Right atrium auricular region (tissue), 2 donors: ENCODE measurements around the gene OLFML2A. TPM values are rescaled to one million over a fixed set of nuclear protein-coding genes. Genes with fewer than 3 reads are reported as not detected.

ENCODE experiments used
- DNase-seq: peaks from one replicate; pipeline ENCODE4 v3.0.0-alpha.2; 2019; ENCODE audit warnings: low spot score
- H3K27ac ChIP-seq, 2 donors: fragments of 200-600 bp; sonication (generic); 1 replicate in 1 of 2; 2 replicates in 1 of 2; pipeline ENCODE4 v1.5.1; 2016 to 2019
- H3K27me3 ChIP-seq, 2 donors: fragments of 200-600 bp; sonication (generic); one replicate each; pipeline versions ENCODE4 v1.5.1 to v1.6.0; 2017 to 2019
- H3K36me3 ChIP-seq: fragments of 200-600 bp; sonication (generic); one replicate; pipeline ENCODE4 v1.5.1; 2016
- H3K4me1 ChIP-seq, 2 donors: fragments of 200-600 bp; sonication (generic); one replicate each; pipeline versions ENCODE4 v1.5.1 to v1.6.0; 2017 to 2019
- H3K4me3 ChIP-seq, 2 donors: fragments of 200-600 bp; sonication (generic); 1 replicate in 1 of 2; 2 replicates in 1 of 2; pipeline ENCODE4 v1.5.1; 2017 to 2019; ENCODE audit warnings: mild to moderate bottlenecking in 1 of 2, moderate library complexity in 1 of 2
- H3K9me3 ChIP-seq, 2 donors: fragments of 200-600 bp; sonication (generic); one replicate each; pipeline ENCODE4 v1.5.1; 2019
- total RNA-seq, 2 donors: library from RNA; depleted of rRNA; stranded (reverse); fragments of >200 nt; gene quantifications; one replicate each; pipeline ENCODE4 v1.1.0, GENCODE V29; 2016
- TF ChIP-seq, protein P1 (sequence below), 2 donors: fragments of 200-600 bp; sonication (generic); IDR thresholded peaks; one replicate each; pipeline ENCODE4 v1.5.1; 2019; ENCODE audit warnings: antibody characterized with exemption in 2 of 2

OLFML2A gene
- total RNA-seq, 2 donors from 2014 or later: 41.2 to 53.2 TPM

GRCh38 chr9:124739360-124739759, 37.6 kb upstream of the OLFML2A start:
- Histone ChIP-seq H3K4me3 (no peak overlapping the region), H3K27me3 (no peaks in the 10 kb centered on the region), H3K4me1 (peaks cover 0 to 10% of the 10 kb centered on the region in 2 donors), H3K27ac (no peak overlapping the region), H3K9me3 (no peaks in the 10 kb centered on the region), H3K36me3 (no peaks in the 10 kb centered on the region)
- TF ChIP-seq, protein P1, sequence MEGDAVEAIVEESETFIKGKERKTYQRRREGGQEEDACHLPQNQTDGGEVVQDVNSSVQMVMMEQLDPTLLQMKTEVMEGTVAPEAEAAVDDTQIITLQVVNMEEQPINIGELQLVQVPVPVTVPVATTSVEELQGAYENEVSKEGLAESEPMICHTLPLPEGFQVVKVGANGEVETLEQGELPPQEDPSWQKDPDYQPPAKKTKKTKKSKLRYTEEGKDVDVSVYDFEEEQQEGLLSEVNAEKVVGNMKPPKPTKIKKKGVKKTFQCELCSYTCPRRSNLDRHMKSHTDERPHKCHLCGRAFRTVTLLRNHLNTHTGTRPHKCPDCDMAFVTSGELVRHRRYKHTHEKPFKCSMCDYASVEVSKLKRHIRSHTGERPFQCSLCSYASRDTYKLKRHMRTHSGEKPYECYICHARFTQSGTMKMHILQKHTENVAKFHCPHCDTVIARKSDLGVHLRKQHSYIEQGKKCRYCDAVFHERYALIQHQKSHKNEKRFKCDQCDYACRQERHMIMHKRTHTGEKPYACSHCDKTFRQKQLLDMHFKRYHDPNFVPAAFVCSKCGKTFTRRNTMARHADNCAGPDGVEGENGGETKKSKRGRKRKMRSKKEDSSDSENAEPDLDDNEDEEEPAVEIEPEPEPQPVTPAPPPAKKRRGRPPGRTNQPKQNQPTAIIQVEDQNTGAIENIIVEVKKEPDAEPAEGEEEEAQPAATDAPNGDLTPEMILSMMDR (IDR thresholded peaks at IDR 0.05): no peak
- DNase-seq: no peak

DNA sequence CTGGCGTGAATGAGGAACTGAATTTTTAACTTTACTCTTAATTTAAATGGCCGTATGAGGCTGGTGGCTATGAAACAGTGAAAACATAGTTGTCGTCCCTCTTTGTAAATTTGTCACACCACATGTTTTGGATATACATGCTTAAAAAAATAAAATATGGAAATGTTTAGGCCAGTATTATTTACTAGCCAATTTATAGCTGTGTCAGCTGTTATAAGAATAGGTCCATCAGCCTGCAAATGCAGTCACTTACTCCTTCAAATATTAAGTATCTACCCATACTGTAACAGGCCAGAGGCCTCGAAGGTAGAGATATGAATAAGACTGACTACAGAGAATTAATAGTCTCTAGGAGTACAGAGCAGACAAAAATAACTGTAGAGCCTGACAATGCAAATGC, 35.8 kb upstream of the OLFML2A start:
- Histone ChIP-seq H3K9me3 (no peaks in the 10 kb centered on the region), H3K4me1 (no peaks in the 10 kb centered on the region), H3K27me3 (no peaks in the 10 kb centered on the region), H3K4me3 (no peak overlapping the region), H3K36me3 (no peaks in the 10 kb centered on the region), H3K27ac (no peak overlapping the region)
- TF ChIP-seq, protein P1 (IDR thresholded peaks at IDR 0.05): no peak
- DNase-seq: no peak

DNA sequence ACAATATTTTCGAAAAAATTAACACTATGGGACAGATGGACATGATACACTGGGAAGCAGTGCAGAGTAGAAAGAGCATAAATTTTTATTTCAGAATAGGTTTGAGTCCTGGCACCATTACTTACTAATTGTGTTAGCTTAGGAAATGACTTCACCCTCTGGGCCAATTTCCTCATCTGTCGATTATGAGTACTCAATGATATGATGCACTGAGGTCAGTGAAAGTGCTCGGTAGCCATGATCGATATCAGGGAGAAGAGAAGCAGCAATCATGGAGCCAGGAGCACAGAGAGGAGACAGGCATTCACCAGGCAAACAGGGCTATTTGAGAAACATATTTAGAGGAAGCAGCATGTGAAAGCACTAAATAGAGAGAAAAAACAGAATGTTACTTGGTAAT, 35.3 kb upstream of the OLFML2A start:
- Histone ChIP-seq H3K27me3 (no peaks in the 10 kb centered on the region), H3K9me3 (no peaks in the 10 kb centered on the region), H3K4me1 (no peaks in the 10 kb centered on the region), H3K4me3 (no peak overlapping the region), H3K27ac (no peak overlapping the region), H3K36me3 (no peaks in the 10 kb centered on the region)
- TF ChIP-seq, protein P1 (IDR thresholded peaks at IDR 0.05): no peak
- no peak for DNase-seq

GRCh38 chr9:124742940-124743339, 34.0 kb upstream of the OLFML2A start:
- TF ChIP-seq, protein P1 (IDR thresholded peaks at IDR 0.05): no peak
- Histone ChIP-seq H3K4me3 (no peak overlapping the region), H3K4me1 (no peaks in the 10 kb centered on the region), H3K27ac (no peak overlapping the region), H3K9me3 (no peaks in the 10 kb centered on the region), H3K27me3 (no peaks in the 10 kb centered on the region), H3K36me3 (no peaks in the 10 kb centered on the region)
- DNase-seq: no peak

- Histone ChIP-seq H3K36me3 (no peaks in the 10 kb centered on the region), H3K4me1 (no peaks in the 10 kb centered on the region), H3K9me3 (no peaks in the 10 kb centered on the region), H3K4me3 (no peak overlapping the region), H3K27ac (no peak overlapping the region), H3K27me3 (no peaks in the 10 kb centered on the region)
- TF ChIP-seq, protein P1 (IDR thresholded peaks at IDR 0.05): no peak
- DNase-seq: no peak
Observed at GRCh38 chr9:124743686-124744348, 33.1 kb upstream of the OLFML2A start.

GRCh38 chr9:124747065-124747464, 29.9 kb upstream of the OLFML2A start:
- no peak overlapping the region for H3K4me3 ChIP-seq
- DNase-seq: no peak
- TF ChIP-seq, protein P1 (IDR thresholded peaks at IDR 0.05): no peak
- H3K27me3 ChIP-seq: no peaks in the 10 kb centered on the region
- no peaks in the 10 kb centered on the region for H3K36me3 ChIP-seq
- H3K27ac ChIP-seq: no peak overlapping the region
- no peaks in the 10 kb centered on the region for H3K9me3 ChIP-seq
- no peaks in the 10 kb centered on the region for H3K4me1 ChIP-seq
